IPS-11a (cell line): Measurements from ENCODE around the gene ACTL7A.
"Not testable (repeated sequence)": the region's sequence is repeated elsewhere in the genome, so short reads cannot be mapped to it uniquely, and the experiment has no call there.

ENCODE experiments used
- H3K4me3 ChIP-seq: one replicate; pipeline ENCODE4 v1.5.1; 2013; ENCODE audit warnings: low read depth, low read length, control low read depth

ACTL7A gene

DNA sequence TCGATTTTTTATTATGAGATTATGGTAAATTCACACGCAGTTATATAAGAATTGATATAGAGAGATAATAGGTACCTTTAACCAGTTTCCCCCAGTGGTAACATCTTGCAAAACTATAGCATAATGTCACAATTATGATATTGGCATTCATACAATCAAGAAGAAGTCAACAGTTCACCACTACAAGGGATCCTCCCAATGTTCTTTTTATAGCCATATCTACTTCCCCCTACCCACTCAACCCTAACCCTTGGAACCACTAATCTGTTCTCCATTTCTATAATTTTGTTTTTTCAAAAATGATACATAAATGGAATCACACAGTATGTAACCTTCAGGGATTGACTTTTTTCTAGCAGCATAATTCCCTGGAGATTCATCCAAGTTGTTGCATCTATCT lies 16.1 kb upstream of the ACTL7A start:
- no peak overlapping the region for H3K4me3 ChIP-seq

DNA sequence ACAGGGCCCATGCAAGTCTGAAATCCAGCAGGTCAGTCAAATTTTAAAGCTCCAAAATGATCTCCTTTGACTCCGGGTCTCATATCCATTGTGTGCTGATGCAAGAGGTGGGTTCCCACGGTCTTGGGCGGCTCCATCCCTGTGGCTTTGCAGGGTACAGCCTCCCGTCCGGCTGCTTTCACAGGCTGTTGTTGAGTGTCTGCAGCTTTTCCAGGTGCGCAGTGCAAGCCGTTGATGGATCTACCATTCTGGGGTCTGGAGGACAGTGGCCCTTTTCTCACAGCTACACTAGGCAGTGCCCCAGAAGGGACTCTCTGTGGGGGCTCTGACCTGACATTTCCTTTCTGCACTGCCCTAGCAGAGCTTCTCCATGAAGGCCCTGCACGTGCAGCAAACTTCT lies 13.8 kb upstream of the ACTL7A start:
- H3K4me3 ChIP-seq: not testable (repeated sequence)

DNA sequence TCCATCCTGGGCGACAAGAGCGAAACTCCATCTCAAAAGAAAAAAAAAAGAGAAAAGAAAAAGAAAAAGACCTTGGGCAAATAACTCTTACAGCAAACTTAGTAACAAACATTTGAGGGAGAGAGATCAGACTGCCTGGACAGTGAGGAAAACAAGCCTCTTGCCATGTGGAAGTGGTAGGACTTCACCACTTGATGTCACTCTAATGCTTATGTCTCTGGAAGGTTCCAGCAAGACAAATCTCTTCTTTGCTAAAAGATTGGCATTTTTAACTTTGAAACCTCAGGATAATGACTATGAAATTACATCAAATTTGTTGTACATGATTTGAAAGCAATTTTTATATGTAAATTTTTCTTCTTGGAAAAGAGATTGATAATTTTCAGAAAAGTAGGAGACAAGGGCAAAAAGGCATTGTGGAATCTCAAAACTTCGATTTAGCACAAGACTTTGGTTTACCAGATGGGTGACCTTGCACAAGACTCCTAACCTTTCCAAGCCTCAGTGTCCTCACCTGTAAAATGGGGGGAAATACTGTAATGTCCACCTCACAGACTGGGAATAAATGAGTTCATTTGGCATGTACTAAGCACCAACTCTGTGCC lies 11.7 kb upstream of the ACTL7A start:
- H3K4me3 ChIP-seq: no peak overlapping the region

DNA sequence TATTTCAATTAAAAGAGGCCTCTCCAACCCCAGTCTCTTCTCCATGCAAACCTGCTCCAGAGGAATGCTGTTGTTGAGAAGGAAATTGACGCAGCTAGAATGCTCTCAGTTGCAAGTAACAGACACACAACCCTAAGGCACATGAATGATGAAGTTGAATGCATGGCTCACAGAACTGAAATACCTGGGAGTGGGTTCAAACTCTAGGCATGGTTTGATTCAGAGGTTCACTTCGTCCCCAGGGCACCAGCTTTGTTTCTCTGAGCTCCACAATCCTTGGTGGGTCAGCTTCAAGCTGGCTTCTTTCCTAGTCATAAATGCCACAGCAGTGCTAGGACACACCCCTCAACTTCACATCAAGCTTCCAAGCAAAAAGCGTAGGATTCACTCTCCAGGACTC lies 10.9 kb upstream of the ACTL7A start:
- no peak overlapping the region for H3K4me3 ChIP-seq

DNA sequence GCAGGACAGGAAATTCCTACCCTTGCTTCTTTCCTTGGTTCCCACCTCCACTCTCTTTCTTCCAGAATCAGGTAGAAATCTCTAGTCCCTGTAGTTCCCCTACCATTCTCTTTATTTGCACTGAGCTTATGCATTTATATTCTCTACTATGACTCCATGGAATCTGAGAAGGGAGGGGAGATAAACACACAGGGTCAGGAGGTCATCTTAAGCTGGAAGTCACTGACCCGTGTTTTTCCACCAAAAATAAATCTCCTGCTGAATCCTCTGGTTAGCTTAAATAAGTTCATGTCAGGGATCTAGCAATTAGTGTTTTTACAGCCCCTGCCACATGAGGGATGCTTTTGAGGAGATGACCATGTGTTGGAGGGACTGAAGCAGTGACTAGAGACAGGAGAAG lies 10.0 kb upstream of the ACTL7A start:
- no peak overlapping the region for H3K4me3 ChIP-seq

DNA sequence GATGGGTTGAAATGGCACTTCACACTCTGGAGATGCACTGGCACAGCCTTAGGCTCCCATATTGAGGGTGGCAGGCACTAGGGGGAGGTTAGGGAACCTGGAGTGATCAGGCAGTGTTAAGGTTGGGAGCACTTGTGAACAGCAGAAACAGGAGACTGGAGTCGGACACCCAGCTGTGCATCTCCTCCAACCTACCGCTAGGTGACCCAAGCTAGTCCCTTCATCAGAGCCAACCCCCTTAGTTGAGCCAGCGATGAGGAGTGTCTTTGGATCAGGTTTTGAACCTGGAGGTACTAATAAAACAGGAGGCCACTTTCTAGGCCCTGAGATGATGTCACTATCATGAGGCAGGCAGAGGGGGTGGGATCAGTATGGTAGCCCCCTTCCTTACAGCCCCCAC lies 8.0 kb upstream of the ACTL7A start:
- H3K4me3 ChIP-seq: no peak overlapping the region

DNA sequence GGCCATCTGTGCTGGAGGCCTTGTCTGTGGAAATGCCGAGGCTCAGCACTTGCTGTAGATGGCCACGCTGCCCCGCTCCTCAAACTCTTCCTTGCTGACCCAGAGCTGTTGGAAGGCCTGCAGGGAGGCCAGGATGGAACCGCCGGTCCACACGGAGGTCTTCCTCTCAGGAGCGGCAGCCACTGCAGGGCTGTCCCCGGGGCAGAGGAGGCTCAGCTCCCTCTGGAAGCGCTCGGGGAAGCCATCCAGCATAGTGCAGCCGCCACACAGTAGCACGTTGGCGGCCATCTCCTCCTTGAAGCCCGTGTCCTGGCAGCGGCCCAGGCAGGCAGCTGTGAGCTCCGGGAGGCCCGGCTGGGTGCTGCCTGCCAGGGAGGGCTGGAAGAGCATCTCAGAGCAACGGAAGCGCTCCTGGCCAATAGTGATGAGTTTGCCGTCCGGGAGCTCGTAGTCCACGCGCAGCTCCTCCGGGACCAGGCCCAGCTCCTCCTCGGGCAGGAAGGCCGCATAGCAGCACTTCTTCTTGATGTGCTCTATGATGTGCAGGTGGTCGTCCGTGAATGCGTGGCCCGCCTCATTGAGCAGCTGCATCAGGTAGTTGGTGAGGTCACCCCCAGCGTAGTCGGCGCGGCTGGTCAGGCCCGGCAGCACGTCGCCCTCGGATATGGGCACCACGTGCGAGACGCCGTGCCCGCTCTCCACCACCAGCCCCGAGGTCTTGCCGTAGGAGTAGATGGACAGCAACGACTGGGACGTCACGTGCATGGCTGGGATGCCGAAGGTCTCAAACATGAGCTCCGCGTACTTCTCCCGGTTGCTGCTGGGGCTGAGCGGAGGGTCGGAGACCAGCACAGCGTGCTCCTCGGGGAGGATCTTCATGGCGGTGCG lies 7.2 kb upstream of the ACTL7A start:
- H3K4me3 ChIP-seq: no peak overlapping the region

DNA sequence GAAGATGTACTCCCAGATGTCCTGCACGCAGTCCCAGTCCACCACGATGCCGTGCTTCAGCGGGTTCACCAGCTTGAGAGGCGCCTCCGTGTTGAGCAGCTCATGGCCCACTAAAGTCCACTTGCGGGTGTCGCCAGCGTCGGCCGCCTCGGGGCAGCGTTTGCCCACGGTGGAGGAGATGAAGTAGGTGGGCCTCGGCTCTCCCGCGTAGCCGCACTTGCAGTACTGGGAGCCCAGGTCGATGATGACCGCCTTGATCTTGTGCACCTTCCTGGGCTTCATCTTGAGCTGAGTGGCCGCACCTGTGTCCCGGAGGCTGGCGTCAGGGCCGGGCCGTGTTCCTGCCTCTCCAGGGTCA lies 6.6 kb upstream of the ACTL7A start:
- H3K4me3 ChIP-seq: no peak overlapping the region

DNA sequence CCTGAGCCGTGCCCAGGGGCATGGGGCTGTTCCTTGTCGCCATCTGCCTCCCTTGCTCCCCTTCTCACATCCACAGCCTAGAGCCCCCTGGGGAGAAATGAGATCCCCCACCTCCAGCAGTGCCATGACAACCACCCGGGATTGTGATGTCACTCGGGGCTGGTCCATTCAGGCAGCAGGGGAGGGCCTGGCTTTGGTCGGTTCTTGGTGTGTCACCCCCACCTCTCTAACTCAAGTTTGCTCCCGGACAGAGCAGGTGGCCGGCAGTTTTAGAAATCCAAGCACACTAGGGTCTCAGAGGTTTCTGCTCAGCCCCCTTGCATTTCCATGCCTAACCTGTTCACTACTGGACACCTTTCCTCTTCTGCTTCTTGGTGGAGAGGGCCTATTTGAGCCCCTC lies 6.2 kb upstream of the ACTL7A start, which contains the start of gene ACTL7B:
TSS of gene ACTL7B (minus strand) at position 99 of the 400 bp plus-strand sequence. CDS start at position 43, 56 bp downstream.
- H3K4me3 ChIP-seq: no peak within 1 kb of the TSS

DNA sequence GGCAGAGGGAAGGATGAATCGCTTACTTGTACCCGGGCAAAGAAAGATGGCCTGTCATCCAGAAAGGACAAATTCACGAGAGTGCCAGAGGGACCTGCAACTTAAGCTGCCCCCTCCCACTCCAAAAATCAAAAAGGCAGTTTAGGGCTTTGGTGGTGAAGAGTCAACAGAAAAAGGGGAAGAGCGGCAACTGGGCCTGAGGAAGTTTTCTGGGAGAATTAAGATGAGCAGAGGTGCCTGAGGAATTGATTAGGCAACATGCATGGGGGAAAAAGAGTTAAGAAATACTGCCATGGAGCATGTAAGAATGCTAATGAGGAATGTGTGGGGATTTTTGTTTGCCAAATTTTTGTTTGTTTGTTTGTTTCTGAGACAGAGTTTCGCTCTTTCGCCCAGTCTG lies 4.5 kb upstream of the ACTL7A start:
- no peak overlapping the region for H3K4me3 ChIP-seq

DNA sequence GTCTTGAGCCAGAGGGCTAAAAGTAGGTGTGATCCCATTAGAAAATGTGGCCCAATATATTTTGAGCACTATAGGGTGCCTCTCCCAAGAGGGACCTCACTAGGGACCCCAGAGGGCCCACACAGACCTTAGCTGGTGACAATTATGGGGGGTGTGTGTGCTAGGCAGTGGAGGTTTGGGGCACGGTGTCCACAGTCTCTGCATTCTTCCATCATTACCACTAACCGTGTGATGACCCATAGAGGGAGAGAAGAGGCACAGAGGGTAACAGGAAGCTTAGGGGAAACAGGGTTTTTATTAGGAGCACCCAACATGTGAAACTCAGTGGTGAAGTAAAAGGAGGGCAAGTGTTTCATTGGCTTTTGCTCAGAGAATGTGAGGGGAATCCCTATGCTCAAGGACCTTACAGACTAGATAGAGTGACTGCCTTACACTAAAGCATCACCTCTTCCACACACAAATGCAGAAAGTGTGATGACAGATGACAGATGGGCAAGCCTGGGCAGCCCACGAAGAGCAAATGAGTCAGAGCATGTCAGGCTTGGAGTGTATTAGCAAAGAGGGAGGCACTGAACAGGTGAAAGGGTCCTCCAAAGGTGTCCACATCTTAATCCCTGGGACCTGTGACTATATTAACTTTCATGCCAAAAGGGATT lies 2.5 kb upstream of the ACTL7A start:
- H3K4me3 ChIP-seq: no peak overlapping the region

DNA sequence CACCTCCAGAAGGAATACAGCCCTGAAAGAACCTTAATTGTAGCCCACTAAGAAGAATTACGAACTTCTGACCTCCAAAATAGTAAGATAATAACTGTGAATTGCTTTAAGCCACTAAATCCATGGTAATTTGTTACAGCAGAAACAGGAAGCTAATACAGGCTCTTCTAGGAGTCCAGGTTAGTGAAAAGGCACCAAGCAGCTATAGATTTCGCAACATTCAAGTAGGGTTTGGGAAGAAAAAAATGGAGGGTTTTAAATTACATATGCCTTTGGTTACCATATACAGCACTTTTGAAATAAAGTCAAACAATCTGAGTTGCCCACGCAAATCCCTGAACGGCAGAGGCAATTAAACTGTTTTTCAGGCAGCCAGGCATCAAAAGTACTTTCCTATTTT lies 1.7 kb upstream of the ACTL7A start:
- no peak overlapping the region for H3K4me3 ChIP-seq

DNA sequence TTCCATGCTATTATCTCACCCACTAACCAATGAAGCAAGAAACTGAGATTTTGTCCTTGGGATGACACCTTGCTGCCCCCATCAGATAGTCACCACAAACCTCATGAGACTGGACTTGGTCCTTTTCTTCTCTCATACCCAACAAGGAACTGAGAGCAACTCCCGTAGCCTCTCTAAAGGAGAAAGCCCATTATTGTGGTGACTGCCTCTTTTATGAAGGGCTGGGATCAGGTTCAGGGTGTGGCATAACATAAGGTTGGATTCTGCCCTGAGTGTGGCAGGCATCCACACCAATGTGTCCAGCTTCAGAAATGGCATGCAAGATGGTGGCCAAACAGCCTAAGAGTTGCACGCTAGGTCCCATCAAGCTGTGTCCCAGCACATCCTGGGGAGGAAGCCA lies 1.3 kb upstream of the ACTL7A start:
- H3K4me3 ChIP-seq: no peak overlapping the region

DNA sequence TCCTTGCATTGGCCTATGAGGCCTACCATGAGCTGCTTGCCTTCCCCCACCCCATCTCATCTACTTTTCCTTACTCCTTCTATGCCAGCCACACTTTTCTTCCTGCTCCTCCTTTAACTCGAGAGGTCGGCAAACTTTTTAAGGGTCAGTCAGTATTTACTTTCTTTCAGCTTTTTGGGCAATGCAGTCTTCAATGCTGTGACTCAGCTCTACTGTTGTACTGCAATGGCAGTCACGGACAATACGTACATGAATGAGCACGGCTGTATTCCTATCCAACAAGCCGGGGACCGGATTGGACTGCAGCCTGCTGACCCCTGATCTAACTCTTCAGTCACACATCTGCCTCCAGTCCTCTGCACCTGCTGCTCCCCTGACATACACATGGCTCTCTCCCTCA lies 602 bp upstream of the ACTL7A start:
- no peak overlapping the region for H3K4me3 ChIP-seq

DNA sequence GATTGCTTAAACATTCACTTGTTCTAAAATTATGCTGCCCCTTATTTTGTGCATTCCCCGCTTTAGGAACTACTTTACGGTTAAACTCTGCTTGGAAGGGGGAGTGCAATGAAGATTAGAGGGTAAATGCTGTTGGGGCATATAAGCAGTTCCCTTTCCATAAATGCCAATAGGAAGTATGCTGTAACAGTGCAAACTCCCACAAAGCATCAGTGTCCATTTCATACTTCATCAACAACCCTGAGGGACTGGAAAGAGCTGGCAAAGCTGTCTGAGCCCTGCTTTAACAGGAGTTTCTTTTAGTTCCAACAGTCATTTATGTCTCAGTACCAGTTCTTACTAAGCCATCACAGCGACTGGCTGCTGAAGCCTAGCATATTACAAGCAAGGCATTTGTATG lies 1.8 kb downstream of the ACTL7A start:
- H3K4me3 ChIP-seq: no peak overlapping the region

DNA sequence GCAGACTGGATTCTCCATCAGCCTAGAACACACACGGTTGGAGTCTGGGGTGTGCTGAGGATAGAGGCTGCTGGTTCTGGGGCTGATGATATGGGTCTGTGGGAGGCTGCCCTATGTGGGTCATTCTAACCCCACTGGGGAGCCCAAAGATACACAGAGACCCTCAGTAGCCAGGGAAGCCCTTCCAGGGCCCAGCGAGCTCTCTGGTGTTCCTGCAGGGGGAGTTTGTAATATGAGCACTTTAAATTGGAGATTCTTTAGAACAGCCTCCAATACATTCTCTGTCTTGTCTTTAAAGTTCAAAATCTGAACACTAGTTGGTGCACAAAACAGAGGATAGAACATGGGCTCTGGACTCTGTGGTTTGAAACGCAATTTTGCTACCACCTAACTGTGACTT lies 2.4 kb downstream of the ACTL7A start:
- H3K4me3 ChIP-seq: no peak overlapping the region

DNA sequence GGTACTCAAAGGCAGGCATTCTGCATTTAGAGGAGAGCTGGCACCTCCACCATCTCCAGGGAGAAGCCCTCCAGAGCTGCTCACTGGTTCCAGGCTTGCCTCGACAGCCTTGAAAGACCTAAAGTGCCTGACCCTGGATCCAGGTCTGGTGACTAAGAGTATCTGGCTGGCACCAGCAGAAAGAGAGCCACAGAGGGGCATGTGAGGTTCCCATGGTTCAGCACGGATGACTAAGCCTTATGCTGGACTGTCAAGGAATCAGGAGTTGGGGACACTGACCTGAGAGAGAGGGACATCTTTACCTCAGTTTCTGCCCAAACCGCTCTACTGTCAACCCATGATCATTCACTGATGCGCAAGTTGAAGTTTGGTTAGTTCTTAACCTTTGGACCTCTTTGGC lies 3.0 kb downstream of the ACTL7A start:
- no peak overlapping the region for H3K4me3 ChIP-seq

DNA sequence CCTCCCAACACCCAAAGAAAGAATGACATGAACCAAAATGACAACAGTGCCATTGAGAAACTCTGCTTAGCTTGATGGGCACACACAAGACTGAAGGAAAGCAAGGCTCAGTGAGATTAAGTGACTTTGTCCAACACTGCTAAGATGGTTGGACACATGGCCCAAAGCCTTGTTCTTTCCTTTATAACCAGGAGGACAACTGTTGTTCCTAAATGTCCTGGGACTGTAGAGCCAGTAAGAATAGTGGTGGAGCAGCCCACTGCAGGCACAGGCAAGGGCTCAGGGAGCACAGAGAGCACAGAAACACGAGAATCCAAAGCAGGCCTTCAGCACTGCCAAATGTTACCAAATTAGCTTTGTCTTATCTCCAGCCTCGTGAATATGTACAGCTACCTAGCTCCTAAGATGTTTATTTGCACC lies 3.9 kb downstream of the ACTL7A start:
- H3K4me3 ChIP-seq: no peak overlapping the region

DNA sequence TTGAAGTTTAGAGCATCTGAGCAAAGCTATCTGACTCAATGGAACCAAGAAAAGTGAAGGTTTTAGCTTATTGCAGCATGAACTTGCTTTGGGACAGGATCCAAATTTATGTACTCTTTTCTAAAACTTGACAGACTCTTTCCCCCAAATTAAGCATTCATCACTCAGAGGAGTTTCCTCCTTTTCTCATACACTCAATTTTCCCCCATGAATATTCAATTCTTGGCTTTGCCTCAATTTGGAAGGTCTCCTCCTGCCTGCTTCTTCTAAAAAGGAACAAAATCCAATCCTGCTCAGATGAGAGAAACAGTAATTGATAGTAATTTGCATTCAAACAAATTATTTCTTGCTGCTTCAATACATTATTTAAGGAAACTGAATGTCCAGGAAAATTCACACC lies 5.0 kb downstream of the ACTL7A start:
- H3K4me3 ChIP-seq: no peak overlapping the region

DNA sequence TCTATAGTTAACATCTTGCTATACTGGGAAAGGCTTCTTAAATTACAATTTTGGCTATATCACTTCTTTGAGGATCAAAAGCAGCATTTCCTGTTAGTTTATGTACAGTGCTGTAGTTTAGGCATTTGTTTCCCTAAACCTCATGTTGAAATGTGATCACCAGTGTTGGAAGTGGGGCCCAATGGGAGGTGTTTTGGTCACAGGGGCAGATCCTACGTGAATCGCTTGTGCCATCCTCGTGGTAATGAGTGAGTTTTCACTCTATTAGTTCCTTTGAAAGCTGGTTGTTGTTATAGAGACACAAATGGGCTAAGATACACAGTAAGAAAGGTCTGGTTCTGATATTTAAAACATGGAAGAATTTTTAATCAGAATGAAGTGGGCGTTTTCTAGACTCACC lies 5.8 kb downstream of the ACTL7A start:
- H3K4me3 ChIP-seq: no peak overlapping the region

DNA sequence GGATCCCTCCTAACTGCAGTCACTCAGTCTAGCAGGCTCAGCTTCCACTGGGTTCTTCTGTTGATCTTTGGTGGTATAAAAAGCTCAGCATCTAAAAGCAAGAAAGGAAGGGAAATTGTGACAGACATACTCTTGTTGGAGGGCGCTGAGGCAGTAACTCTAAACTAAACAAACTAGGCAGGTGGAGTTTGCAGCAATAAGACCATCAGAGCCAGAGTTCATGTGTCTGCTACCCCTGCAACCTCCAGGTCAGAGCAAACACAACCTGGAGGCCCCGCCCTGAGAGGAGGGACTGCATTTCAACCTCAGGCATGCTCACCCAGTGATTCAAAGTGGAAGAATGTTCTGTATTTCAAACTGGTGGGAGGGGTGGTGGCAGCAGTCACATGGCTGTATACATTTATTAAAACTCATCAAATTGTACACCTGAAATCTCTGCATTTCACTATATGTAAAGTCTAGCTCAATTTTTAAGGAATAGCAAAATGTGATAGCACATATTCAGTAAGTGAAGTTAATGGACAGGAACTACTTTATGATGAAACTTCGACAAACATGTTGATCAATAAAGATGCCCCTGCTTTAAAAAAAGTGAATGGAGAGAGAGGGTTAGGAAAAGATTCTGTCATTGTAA lies 7.1 kb downstream of the ACTL7A start:
- H3K4me3 ChIP-seq: no peak overlapping the region
